ENCODE results near the gene C7orf57. TPM values are rescaled to one million over a fixed set of nuclear protein-coding genes. Genes with fewer than 3 reads are reported as not detected.
"Not testable (repeated sequence)": the region's sequence is repeated elsewhere in the genome, so short reads cannot be mapped to it uniquely, and the experiment has no call there.

Gene C7orf57
- total RNA-seq, 4 donors from 2014 or later = not detected

DNA sequence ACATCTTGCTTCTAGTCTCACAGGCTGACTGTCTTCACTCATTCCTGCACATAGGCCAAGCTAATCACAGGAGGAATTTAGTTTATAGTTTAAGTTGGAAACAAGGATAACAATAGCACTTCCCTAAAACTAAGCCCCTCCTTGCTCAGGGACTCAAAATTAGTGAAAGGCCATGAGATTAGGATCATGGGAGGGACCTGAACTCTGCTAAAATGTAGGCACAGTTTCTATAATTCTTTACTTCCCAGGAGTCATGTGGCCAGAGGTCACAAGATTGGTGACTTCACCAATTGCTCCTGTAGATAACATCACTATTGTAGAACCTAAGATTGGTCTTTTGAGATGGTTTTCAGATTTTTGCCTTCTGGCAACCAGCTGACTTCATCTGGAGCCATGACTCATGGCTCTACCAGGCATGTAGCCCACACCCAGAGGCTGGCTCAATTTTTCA, 38.9 kb downstream of the C7orf57 start:
- no peaks in the 10 kb centered on the region for H3K27me3 ChIP-seq
- no peaks in the 10 kb centered on the region for H3K36me3 ChIP-seq
- H3K4me3 ChIP-seq = no peak overlapping the region
- in situ Hi-C loops (cut with MboI; ENCODE audit: low pct_ligation_motif_present in 1 of 4, low pct_unique_long_range_greater_than_20kb in 1 of 4, low sequenced_read_pairs in 3 of 4) = no loop called here
- H3K9me3 ChIP-seq = no peaks in the 10 kb centered on the region
- intact Hi-C loops (cut with DNase I; ENCODE audit: low total_unique reads) = no loop called here
- no peak for TF ChIP-seq POLR2A (IDR thresholded peaks at IDR 0.05)
- no peak for TF ChIP-seq EP300 (IDR thresholded peaks at IDR 0.05; ENCODE audit: low read depth)
- no peak for TF ChIP-seq POLR2AphosphoS5 (IDR thresholded peaks at IDR 0.05)
- H3K4me1 ChIP-seq = peaks cover 0 to 14% (median 6%) of the 10 kb centered on the region in 4 donors
- no peak for DNase-seq
- no peak overlapping the region for H3K27ac ChIP-seq

DNA sequence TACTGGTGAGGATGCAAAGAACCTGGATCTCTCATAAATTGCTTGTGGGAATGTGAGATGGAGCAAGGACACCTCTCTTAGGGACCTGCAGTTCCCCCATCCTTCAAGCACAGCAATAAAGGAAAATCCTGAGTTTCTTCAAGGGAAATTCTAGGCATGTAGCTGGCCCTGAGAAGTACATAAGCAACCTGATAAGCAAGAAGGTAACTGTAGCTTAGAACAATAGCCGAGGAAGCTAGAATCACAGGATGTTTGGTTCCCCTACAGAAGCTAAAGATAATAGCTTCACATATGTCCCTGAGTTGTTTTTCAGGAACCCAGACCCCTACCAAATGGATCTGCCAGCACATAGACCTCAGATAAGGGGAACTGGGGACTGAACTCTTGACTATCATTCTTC, 42.1 kb downstream of the C7orf57 start:
- in situ Hi-C loops (cut with MboI; ENCODE audit: low pct_ligation_motif_present in 1 of 4, low pct_unique_long_range_greater_than_20kb in 1 of 4, low sequenced_read_pairs in 3 of 4) (no loop called here), intact Hi-C loops (cut with DNase I; ENCODE audit: low total_unique reads) (no loop called here)
- Histone ChIP-seq H3K27me3 (no peaks in the 10 kb centered on the region), H3K4me3 (no peak overlapping the region), H3K4me1 (peaks cover 0 to 23% (median 7%) of the 10 kb centered on the region in 4 donors), H3K27ac (no peak overlapping the region), H3K9me3 (no peaks in the 10 kb centered on the region), H3K36me3 (no peaks in the 10 kb centered on the region)
- WGBS, 2 donors (ENCODE audit: low coverage in 1 of 2) = 100% methylated on average over 1 of the region's 1 CpG; no CpG with 5 or more reads in 1 of the 2 donors
- DNase-seq = no peak
- TF ChIP-seq POLR2AphosphoS5 (IDR thresholded peaks at IDR 0.05) = no peak
- TF ChIP-seq EP300 (IDR thresholded peaks at IDR 0.05; ENCODE audit: low read depth) = no peak
- TF ChIP-seq POLR2A (IDR thresholded peaks at IDR 0.05) = no peak
- TF ChIP-seq, protein P1, sequence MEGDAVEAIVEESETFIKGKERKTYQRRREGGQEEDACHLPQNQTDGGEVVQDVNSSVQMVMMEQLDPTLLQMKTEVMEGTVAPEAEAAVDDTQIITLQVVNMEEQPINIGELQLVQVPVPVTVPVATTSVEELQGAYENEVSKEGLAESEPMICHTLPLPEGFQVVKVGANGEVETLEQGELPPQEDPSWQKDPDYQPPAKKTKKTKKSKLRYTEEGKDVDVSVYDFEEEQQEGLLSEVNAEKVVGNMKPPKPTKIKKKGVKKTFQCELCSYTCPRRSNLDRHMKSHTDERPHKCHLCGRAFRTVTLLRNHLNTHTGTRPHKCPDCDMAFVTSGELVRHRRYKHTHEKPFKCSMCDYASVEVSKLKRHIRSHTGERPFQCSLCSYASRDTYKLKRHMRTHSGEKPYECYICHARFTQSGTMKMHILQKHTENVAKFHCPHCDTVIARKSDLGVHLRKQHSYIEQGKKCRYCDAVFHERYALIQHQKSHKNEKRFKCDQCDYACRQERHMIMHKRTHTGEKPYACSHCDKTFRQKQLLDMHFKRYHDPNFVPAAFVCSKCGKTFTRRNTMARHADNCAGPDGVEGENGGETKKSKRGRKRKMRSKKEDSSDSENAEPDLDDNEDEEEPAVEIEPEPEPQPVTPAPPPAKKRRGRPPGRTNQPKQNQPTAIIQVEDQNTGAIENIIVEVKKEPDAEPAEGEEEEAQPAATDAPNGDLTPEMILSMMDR (IDR thresholded peaks at IDR 0.05) = no peak

DNA sequence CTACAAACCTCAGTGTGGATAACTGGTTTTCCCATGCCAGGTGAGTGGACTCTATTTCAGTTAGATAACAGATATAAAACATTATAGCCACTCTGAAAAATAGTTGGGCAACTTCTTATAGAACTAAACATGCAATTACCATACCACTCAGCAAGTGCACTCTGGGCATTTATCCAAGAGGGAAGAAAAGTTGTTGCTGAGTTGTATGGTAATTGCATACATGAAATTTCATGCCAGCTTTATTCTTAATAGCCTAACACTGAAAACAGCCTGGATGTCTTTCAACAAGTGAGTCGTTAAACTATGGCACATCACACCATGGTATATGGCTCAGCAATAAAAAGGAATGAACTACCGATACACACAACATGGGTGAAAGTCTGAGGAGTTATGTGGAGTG, 43.1 kb downstream of the C7orf57 start:
- no peak overlapping the region for H3K4me3 ChIP-seq
- 41 to 48% methylated on average over 2 of the region's 2 CpGs for WGBS, 2 donors (ENCODE audit: low coverage in 1 of 2)
- TF ChIP-seq POLR2A (IDR thresholded peaks at IDR 0.05) = no peak
- TF ChIP-seq POLR2AphosphoS5 (IDR thresholded peaks at IDR 0.05) = peak in 2 of 3 donors; percentile 40 to 58
- in situ Hi-C loops (cut with MboI; ENCODE audit: low pct_ligation_motif_present in 1 of 4, low pct_unique_long_range_greater_than_20kb in 1 of 4, low sequenced_read_pairs in 3 of 4) = no loop called here
- H3K36me3 ChIP-seq = no peaks in the 10 kb centered on the region
- H3K9me3 ChIP-seq = no peaks in the 10 kb centered on the region
- intact Hi-C loops (cut with DNase I; ENCODE audit: low total_unique reads) = no loop called here
- H3K27me3 ChIP-seq = no peaks in the 10 kb centered on the region
- peaks cover 4 to 32% (median 12%) of the 10 kb centered on the region in 4 donors for H3K4me1 ChIP-seq
- H3K27ac ChIP-seq = peak overlapping the region; percentile 13 to 75 (median 71)
- DNase-seq = peak; percentile 29

DNA sequence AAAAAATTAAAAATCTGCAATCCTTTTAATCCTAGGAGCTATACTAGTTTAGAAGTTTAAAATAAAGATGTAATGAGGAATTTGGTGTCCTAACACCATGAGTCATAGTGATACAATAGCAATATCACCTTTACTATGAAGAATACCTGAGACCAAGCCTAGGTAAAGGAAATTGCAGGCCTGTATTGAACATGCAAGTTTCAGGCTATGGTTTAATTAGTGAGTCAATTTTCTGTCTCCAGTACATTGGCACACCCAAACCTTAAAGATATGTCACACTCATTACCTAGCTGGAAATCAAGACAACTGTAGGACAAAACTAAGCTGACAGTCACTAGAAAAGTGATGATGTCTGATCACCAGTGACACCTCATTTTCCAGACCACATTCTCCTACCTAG, 47.0 kb downstream of the C7orf57 start:
- peak in 1 of 3 donors; percentile 31 for TF ChIP-seq POLR2AphosphoS5 (IDR thresholded peaks at IDR 0.05)
- DNase-seq; H3K4me3 ChIP-seq; H3K27me3 ChIP-seq; intact Hi-C loops (cut with DNase I; ENCODE audit: low total_unique reads); in situ Hi-C loops (cut with MboI; ENCODE audit: low pct_ligation_motif_present in 1 of 4, low pct_unique_long_range_greater_than_20kb in 1 of 4, low sequenced_read_pairs in 3 of 4); H3K9me3 ChIP-seq; H3K36me3 ChIP-seq: not testable (repeated sequence)
- peaks cover 10 to 69% (median 24%) of the 10 kb centered on the region in 4 donors for H3K4me1 ChIP-seq
- peak overlapping the region in 3 of 4 donors; percentile 52 to 67 (median 64) for H3K27ac ChIP-seq

DNA sequence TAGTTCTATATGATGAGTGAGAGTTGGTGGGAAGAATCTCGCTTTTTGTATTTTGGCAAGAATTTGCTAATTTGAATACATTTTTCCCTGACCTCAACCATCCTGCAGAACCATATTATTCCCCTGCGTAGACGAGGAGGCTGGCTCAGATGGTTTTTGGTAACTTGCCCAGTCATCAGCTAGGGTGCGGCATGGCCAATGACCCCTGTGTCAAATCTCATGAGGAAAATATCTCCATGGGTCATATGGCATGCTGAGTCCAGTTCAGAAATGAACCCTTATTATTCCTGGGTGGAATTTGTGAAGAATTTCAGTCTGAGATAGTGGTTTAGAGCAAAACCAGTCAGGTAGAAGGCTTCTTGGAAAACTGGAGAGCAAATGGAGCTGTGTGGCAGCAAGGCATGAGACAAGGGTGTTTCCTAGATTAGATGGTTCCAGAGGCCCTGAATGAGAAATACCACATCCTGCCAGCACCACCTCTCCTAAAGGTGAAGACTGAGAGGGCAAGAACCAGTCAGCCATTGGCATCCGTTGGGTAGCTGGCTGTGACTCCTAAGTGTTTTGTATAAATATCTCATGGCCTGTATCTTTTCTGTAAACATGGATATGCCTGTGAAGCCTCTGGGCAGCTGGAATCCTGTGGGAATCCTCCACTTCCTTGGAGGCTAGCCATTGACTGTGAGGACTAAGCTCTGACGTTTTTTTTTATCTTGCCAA, 47.9 kb downstream of the C7orf57 start:
- TF ChIP-seq, protein P1 (IDR thresholded peaks at IDR 0.05) = no peak
- TF ChIP-seq POLR2AphosphoS5 (IDR thresholded peaks at IDR 0.05) (no peak), EP300 (IDR thresholded peaks at IDR 0.05; ENCODE audit: low read depth) (no peak), POLR2A (IDR thresholded peaks at IDR 0.05) (no peak)
- peak overlapping the region in 3 of 4 donors; percentile 52 to 67 (median 64) for H3K27ac ChIP-seq
- 58 to 60% methylated on average over 5 to 6 of the region's 6 CpGs for WGBS, 2 donors (ENCODE audit: low coverage in 1 of 2)

More for the DNA sequence above, 47.9 kb downstream of the C7orf57 start:
- Histone ChIP-seq H3K9me3 (no peaks in the 10 kb centered on the region), H3K4me3 (no peak overlapping the region), H3K27me3 (no peaks in the 10 kb centered on the region), H3K36me3 (no peaks in the 10 kb centered on the region), H3K4me1 (peaks cover 8 to 72% (median 25%) of the 10 kb centered on the region in 4 donors)
- in situ Hi-C loops (cut with MboI; ENCODE audit: low pct_ligation_motif_present in 1 of 4, low pct_unique_long_range_greater_than_20kb in 1 of 4, low sequenced_read_pairs in 3 of 4) = no loop called here
- intact Hi-C loops (cut with DNase I; ENCODE audit: low total_unique reads) = no loop called here
- DNase-seq = peak; percentile 33
